NCI-H2081 (cell line): ENCODE data around the gene C20orf144.

Experiments used
- DNase-seq, 2 experiments: peaks; one replicate each; lab custom pipeline; 2025; lab: John Stamatoyannopoulos, UW

The C20orf144 gene

GRCh38 chr20:33677991-33678702 lies 16.0 kb downstream of the C20orf144 start:
- DNase-seq = no peak

GRCh38 chr20:33679758-33680485 lies 17.8 kb downstream of the C20orf144 start:
- DNase-seq = no peak

- DNase-seq = no peak
Observed at GRCh38 chr20:33680686-33681085, 18.6 kb downstream of the C20orf144 start.

GRCh38 chr20:33681288-33681687 lies 19.2 kb downstream of the C20orf144 start:
- DNase-seq = no peak

- no peak for DNase-seq
Observed at GRCh38 chr20:33681728-33682353, 19.7 kb downstream of the C20orf144 start.

GRCh38 chr20:33684533-33685327 lies 22.6 kb downstream of the C20orf144 start:
- peak; percentile 78 to 90 for DNase-seq

GRCh38 chr20:33685328-33686099 lies 23.4 kb downstream of the C20orf144 start:
- DNase-seq = peak; percentile 48 to 75

GRCh38 chr20:33686100-33686983 lies 24.2 kb downstream of the C20orf144 start, which contains the start of gene E2F1:
TSS of gene E2F1 (minus strand) at chr20:33686385. CDS start at chr20:33686264, 121 bp downstream.
- peak; percentile 95 to 96 for DNase-seq

- no peak for DNase-seq
Observed at GRCh38 chr20:33686984-33687366, 24.8 kb downstream of the C20orf144 start.

GRCh38 chr20:33687370-33687915 lies 25.3 kb downstream of the C20orf144 start:
- DNase-seq = no peak

- no peak for DNase-seq
Observed at GRCh38 chr20:33687993-33688937, 26.1 kb downstream of the C20orf144 start.

- DNase-seq = no peak
Observed at GRCh38 chr20:33688938-33689424, 26.9 kb downstream of the C20orf144 start.

- no peak for DNase-seq
Observed at GRCh38 chr20:33689493-33689892, 27.4 kb downstream of the C20orf144 start.

GRCh38 chr20:33689973-33690372 lies 27.8 kb downstream of the C20orf144 start:
- DNase-seq = no peak

GRCh38 chr20:33693289-33693688 lies 31.2 kb downstream of the C20orf144 start:
- DNase-seq = no peak

- peak; percentile 72 to 73 for DNase-seq
Observed at GRCh38 chr20:33693741-33694638, 31.9 kb downstream of the C20orf144 start.

- no peak for DNase-seq
Observed at GRCh38 chr20:33694639-33695012, 32.5 kb downstream of the C20orf144 start.

GRCh38 chr20:33696448-33696847 lies 34.3 kb downstream of the C20orf144 start:
- no peak for DNase-seq
